WERI-Rb-1 (cell line): Measurements from ENCODE around the gene FUBP1.

Source experiments
- DNase-seq: peaks from one replicate; pipeline ENCODE4 v3.0.0-alpha.2; 2020
- H3K27ac ChIP-seq: fragments of 250-450 bp; sonication (Bioruptor Pico); 2 replicates; pipeline ENCODE4 v1.5.1; 2020; ENCODE audit warnings: mild to moderate bottlenecking, moderate library complexity
- H3K27me3 ChIP-seq: fragments of 250-450 bp; sonication (Bioruptor Pico); 2 replicates; pipeline ENCODE4 v1.5.1; 2021; ENCODE audit warnings: mild to moderate bottlenecking, low read depth, moderate library complexity; ENCODE audit not compliant: insufficient read depth, severe bottlenecking
- H3K36me3 ChIP-seq: fragments of 250-450 bp; sonication (Bioruptor Pico); 2 replicates; pipeline ENCODE4 v1.5.1; 2020; ENCODE audit warnings: mild to moderate bottlenecking, moderate library complexity
- H3K4me3 ChIP-seq: 2 replicates; pipeline ENCODE4 v1.5.1; 2011; ENCODE audit warnings: low read depth, mild to moderate bottlenecking, control low read depth, low read length
- H3K9me3 ChIP-seq: fragments of 250-450 bp; sonication (Bioruptor Pico); 2 replicates; pipeline ENCODE4 v1.5.1; 2021; ENCODE audit warnings: mild to moderate bottlenecking, moderate library complexity; ENCODE audit not compliant: severe bottlenecking
- CTCF ChIP-seq: IDR thresholded peaks from 2 replicates; pipeline ENCODE4 v1.5.1; 2011; ENCODE audit warnings: low read depth, mild to moderate bottlenecking, control low read depth, inconsistent platforms, low read length

The FUBP1 gene

GRCh38 chr1:77958850-77959249 lies 20.0 kb downstream of the FUBP1 start:
- H3K9me3 ChIP-seq, result no peaks in the 10 kb centered on the region
- no peak for TF ChIP-seq CTCF

GRCh38 chr1:77958391-77958790 lies 20.5 kb downstream of the FUBP1 start:
- Histone ChIP-seq H3K4me3 (no peak overlapping the region), H3K36me3 (peaks cover 96% of the 10 kb centered on the region), H3K27me3 (no peaks in the 10 kb centered on the region), H3K27ac (no peak overlapping the region), H3K9me3 (no peaks in the 10 kb centered on the region)
- no peak for TF ChIP-seq CTCF
- no peak for DNase-seq

More at GRCh38 chr1:77958850-77959249, 20.0 kb downstream of the FUBP1 start:
- Histone ChIP-seq H3K27ac (no peak overlapping the region), H3K27me3 (no peaks in the 10 kb centered on the region), H3K36me3 (peaks cover 98% of the 10 kb centered on the region), H3K4me3 (no peak overlapping the region)
- no peak for DNase-seq

GRCh38 chr1:77956464-77956863 lies 22.4 kb downstream of the FUBP1 start:
- no peak overlapping the region for H3K4me3 ChIP-seq
- DNase-seq, result no peak
- H3K9me3 ChIP-seq, result no peaks in the 10 kb centered on the region
- peaks cover 94% of the 10 kb centered on the region for H3K36me3 ChIP-seq
- no peak overlapping the region for H3K27ac ChIP-seq
- TF ChIP-seq CTCF, result no peak
- H3K27me3 ChIP-seq, result no peaks in the 10 kb centered on the region

- Histone ChIP-seq H3K36me3 (peaks cover 94% of the 10 kb centered on the region), H3K9me3 (no peaks in the 10 kb centered on the region), H3K4me3 (no peak overlapping the region), H3K27me3 (no peaks in the 10 kb centered on the region), H3K27ac (no peak overlapping the region)
- no peak for DNase-seq
- no peak for TF ChIP-seq CTCF
Measured at GRCh38 chr1:77955709-77956108, 23.2 kb downstream of the FUBP1 start.

GRCh38 chr1:77954521-77954920 lies 24.4 kb downstream of the FUBP1 start:
- H3K36me3 ChIP-seq, result peaks cover 94% of the 10 kb centered on the region

More at GRCh38 chr1:77954521-77954920, 24.4 kb downstream of the FUBP1 start:
- no peaks in the 10 kb centered on the region for H3K9me3 ChIP-seq
- no peak overlapping the region for H3K27ac ChIP-seq
- no peak overlapping the region for H3K4me3 ChIP-seq
- no peak for TF ChIP-seq CTCF
- H3K27me3 ChIP-seq, result no peaks in the 10 kb centered on the region
- DNase-seq, result no peak
